ENCODE measurements around the gene DBNDD2. TPM values are rescaled to one million over a fixed set of nuclear protein-coding genes. Genes with fewer than 3 reads are reported as not detected.
A peak's percentile ranks its signal among the peaks of the same experiment; 100 is the strongest.

Gene DBNDD2
- total RNA-seq, 1 experiment from 2014 or later = 113 TPM

DNA sequence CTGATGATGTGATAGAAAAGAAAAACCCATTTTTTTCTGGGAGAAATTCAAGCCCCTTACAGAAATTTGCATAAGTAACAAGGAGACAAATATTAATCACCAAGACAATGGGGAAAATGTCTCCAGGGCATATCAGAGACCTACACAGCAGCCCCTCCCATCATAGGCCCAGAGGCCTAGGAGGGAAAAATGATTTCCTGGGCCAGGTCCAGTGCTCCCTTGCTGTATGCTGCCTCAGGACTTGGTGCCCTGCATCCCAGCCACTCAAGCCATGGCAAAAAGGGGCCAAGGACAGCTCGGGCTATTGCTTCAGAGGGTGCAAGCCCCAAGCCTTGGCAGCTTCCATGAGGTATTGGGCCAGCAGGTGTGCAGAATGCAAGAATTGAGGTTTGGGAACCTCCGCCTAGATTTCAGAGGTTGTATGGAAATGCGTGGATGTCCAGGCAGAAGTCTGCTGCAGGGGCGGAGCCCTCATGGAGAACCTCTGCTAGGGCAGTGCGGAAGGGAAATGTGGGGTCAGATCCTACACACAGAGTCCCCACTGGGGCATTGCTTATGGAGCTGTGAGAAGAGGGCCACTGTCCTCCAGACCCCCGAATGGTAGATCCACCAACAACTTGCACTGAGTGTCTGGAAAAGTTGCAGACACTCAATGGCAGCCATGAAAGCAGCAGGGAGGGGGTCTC, 7.6 kb upstream of the DBNDD2 start:
- DNase-seq = no peak
- no peak overlapping the region for H3K27ac Mint-ChIP-seq (ENCODE audit: unreplicated experiment)
- CTCF ChIA-PET = no interaction called here
- peaks cover 13% of the 10 kb centered on the region for H3K9me3 Mint-ChIP-seq (ENCODE audit: low read depth, unreplicated experiment)
- H3K4me3 Mint-ChIP-seq (ENCODE audit: low read depth, unreplicated experiment) = no peak overlapping the region
- peaks cover 11% of the 10 kb centered on the region for H3K4me1 Mint-ChIP-seq (ENCODE audit: low read depth, unreplicated experiment)
- peaks cover 9% of the 10 kb centered on the region for H3K36me3 Mint-ChIP-seq (ENCODE audit: insufficient read depth, unreplicated experiment)
- no peaks in the 10 kb centered on the region for H3K27me3 Mint-ChIP-seq (ENCODE audit: unreplicated experiment)
- BruUV-seq (replicated peaks) = no TSS peak
- TF ChIP-seq CTCF (IDR thresholded peaks at IDR 0.05; ENCODE audit: unreplicated experiment) = no peak
- intact Hi-C loops (cut with micrococcal nuclease; ENCODE audit: unreplicated experiment) = no loop called here

- no peaks in the 10 kb centered on the region for H3K27me3 Mint-ChIP-seq (ENCODE audit: unreplicated experiment)
- CTCF ChIA-PET = no interaction called here
- peaks cover 20% of the 10 kb centered on the region for H3K4me1 Mint-ChIP-seq (ENCODE audit: low read depth, unreplicated experiment)
- no peak for DNase-seq
- H3K9me3 Mint-ChIP-seq (ENCODE audit: low read depth, unreplicated experiment) = peaks cover 13% of the 10 kb centered on the region
- no peak overlapping the region for H3K4me3 Mint-ChIP-seq (ENCODE audit: low read depth, unreplicated experiment)
- H3K36me3 Mint-ChIP-seq (ENCODE audit: insufficient read depth, unreplicated experiment) = peaks cover 29% of the 10 kb centered on the region
- intact Hi-C loops (cut with micrococcal nuclease; ENCODE audit: unreplicated experiment) = no loop called here
- no peak for TF ChIP-seq CTCF (IDR thresholded peaks at IDR 0.05; ENCODE audit: unreplicated experiment)
- BruUV-seq (replicated peaks) = no TSS peak
- H3K27ac Mint-ChIP-seq (ENCODE audit: unreplicated experiment) = no peak overlapping the region
Measured at GRCh38 chr20:45402946-45403345, 5.1 kb upstream of the DBNDD2 start.

- H3K4me3 Mint-ChIP-seq (ENCODE audit: low read depth, unreplicated experiment) = peak overlapping the region; percentile 86
- intact Hi-C loops (cut with micrococcal nuclease; ENCODE audit: unreplicated experiment) = no loop called here
Measured at GRCh38 chr20:45404438-45404837, 3.7 kb upstream of the DBNDD2 start.

GRCh38 chr20:45405571-45406259, 2.4 kb upstream of the DBNDD2 start:
- Mint-ChIP-seq H3K9me3 (ENCODE audit: low read depth, unreplicated experiment) (peaks cover 2% of the 10 kb centered on the region), H3K4me3 (ENCODE audit: low read depth, unreplicated experiment) (peak overlapping the region; percentile 86), H3K36me3 (ENCODE audit: insufficient read depth, unreplicated experiment) (peaks cover 29% of the 10 kb centered on the region), H3K27ac (ENCODE audit: unreplicated experiment) (peak overlapping the region; percentile 72), H3K27me3 (ENCODE audit: unreplicated experiment) (no peaks in the 10 kb centered on the region), H3K4me1 (ENCODE audit: low read depth, unreplicated experiment) (peaks cover 26% of the 10 kb centered on the region)
- peak; percentile 37 for DNase-seq
- peak; percentile 23 for TF ChIP-seq CTCF (IDR thresholded peaks at IDR 0.05; ENCODE audit: unreplicated experiment)
- intact Hi-C loops (cut with micrococcal nuclease; ENCODE audit: unreplicated experiment) = no loop called here
- no TSS peak for BruUV-seq (replicated peaks)
- CTCF ChIA-PET = interaction anchor here (0.7 to 3.0 kb wide), 7 partner anchors 10 to 112 kb away, joined by 3 to 14 read pairs (median 6); partner anchors contain the start of gene PIGT

More at GRCh38 chr20:45404438-45404837, 3.7 kb upstream of the DBNDD2 start:
- Mint-ChIP-seq H3K36me3 (ENCODE audit: insufficient read depth, unreplicated experiment) (peaks cover 29% of the 10 kb centered on the region), H3K27me3 (ENCODE audit: unreplicated experiment) (no peaks in the 10 kb centered on the region), H3K27ac (ENCODE audit: unreplicated experiment) (peak overlapping the region; percentile 72), H3K9me3 (ENCODE audit: low read depth, unreplicated experiment) (peaks cover 10% of the 10 kb centered on the region), H3K4me1 (ENCODE audit: low read depth, unreplicated experiment) (peaks cover 22% of the 10 kb centered on the region)
- DNase-seq = no peak
- BruUV-seq (replicated peaks) = no TSS peak
- CTCF ChIA-PET = interaction anchor here (1.4 kb wide), 1 partner anchor 31 kb away, joined by 4 read pairs; no protein-coding TSS in a partner anchor
- TF ChIP-seq CTCF (IDR thresholded peaks at IDR 0.05; ENCODE audit: unreplicated experiment) = no peak
